Measurements from ENCODE around the gene GNAQ.

DNA sequence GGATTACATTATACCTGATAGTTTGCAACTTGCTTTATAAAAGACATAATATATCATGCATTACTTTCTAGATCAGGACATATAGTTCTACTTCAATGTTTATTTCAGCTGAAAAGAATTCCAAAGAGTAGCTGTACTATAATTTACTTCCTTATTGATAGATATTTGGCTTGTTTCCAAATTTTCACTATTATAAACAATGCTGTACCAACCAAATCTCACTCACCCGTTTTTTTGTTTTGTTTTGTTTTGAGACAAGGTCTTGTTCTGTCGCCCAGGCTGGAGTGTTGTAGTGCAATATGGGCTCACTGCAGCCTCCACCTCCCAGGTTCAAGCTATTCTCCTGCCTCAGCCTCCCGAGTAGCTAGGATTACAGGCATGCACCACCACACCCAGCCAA lies 132.7 kb downstream of the GNAQ start:
- TF ChIP-seq CTCF (IDR thresholded peaks at IDR 0.05; ENCODE audit: poor library complexity) (no peak), EZH2phosphoT487 (IDR thresholded peaks at IDR 0.05; ENCODE audit: low read depth, severe bottlenecking, unreplicated experiment) (no peak)
